Loucy (cell line): ENCODE results near the gene MAP6.

Experiments used
- H2AFZ ChIP-seq: fragments of 200-600 bp; sonication (generic); 2 replicates; pipeline ENCODE4 v1.6.0; 2016; ENCODE audit warnings: antibody characterized with exemption, mild to moderate bottlenecking, low read length, moderate library complexity
- H3F3A ChIP-seq: fragments of 200-600 bp; 2 replicates; pipeline ENCODE4 v1.6.0; 2016; ENCODE audit warnings: antibody characterized with exemption, low read depth, mild to moderate bottlenecking
- H3K27me3 ChIP-seq: fragments of 200-600 bp; sonication (generic); 2 replicates; pipeline ENCODE4 v1.6.1; 2014; ENCODE audit warnings: low read length, mild to moderate bottlenecking; ENCODE audit not compliant: insufficient read depth, poor library complexity, severe bottlenecking
- H3K36me3 ChIP-seq: fragments of 200-600 bp; sonication (generic); 2 replicates; pipeline ENCODE4 v1.6.1; 2016; ENCODE audit warnings: low read length; ENCODE audit not compliant: insufficient read depth
- H3K4me1 ChIP-seq: fragments of 200-600 bp; sonication (generic); 2 replicates; pipeline ENCODE4 v1.5.1; 2014; ENCODE audit warnings: low read length, mild to moderate bottlenecking; ENCODE audit not compliant: insufficient read depth, poor library complexity, severe bottlenecking
- H3K4me2 ChIP-seq: fragments of 200-600 bp; sonication (generic); 2 replicates; pipeline ENCODE4 v1.6.0; 2014; ENCODE audit warnings: antibody characterized with exemption, low read length, low read depth, mild to moderate bottlenecking; ENCODE audit not compliant: poor library complexity, severe bottlenecking
- H3K4me3 ChIP-seq: fragments of 200-600 bp; sonication (generic); 2 replicates; pipeline ENCODE4 v1.5.1; 2014; ENCODE audit warnings: low read length, mild to moderate bottlenecking, mixed read lengths; ENCODE audit not compliant: poor library complexity, severe bottlenecking
- H3K79me2 ChIP-seq: fragments of 200-600 bp; sonication (generic); 2 replicates; pipeline ENCODE4 v1.6.1; 2014; ENCODE audit warnings: low read length; ENCODE audit not compliant: insufficient read depth
- H3K9ac ChIP-seq: fragments of 200-600 bp; sonication (generic); 2 replicates; pipeline ENCODE4 v1.6.0; 2014; ENCODE audit warnings: mild to moderate bottlenecking, low read depth, low read length, moderate library complexity; ENCODE audit not compliant: poor library complexity, severe bottlenecking
- H3K9me2 ChIP-seq: fragments of 200-600 bp; sonication (generic); replicated peaks from 2 replicates; pipeline ENCODE4 v1.6.1; 2016; ENCODE audit warnings: low read depth, low read length, mixed read lengths
- H3K9me3 ChIP-seq: fragments of 200-600 bp; sonication (generic); 2 replicates; pipeline ENCODE4 v1.6.1; 2014; ENCODE audit warnings: mild to moderate bottlenecking, antibody characterized with exemption, low read length, low read depth; ENCODE audit not compliant: insufficient read depth
- H4K20me1 ChIP-seq: fragments of 200-600 bp; sonication (generic); 2 replicates; pipeline ENCODE4 v1.6.0; 2014; ENCODE audit warnings: antibody characterized with exemption, low read length, mild to moderate bottlenecking; ENCODE audit not compliant: insufficient read depth, poor library complexity, severe bottlenecking
- EZH2phosphoT487 ChIP-seq: fragments of 200-600 bp; IDR thresholded peaks from 2 replicates; pipeline ENCODE4 v1.6.1; 2018; ENCODE audit warnings: antibody characterized with exemption, mild to moderate bottlenecking, moderate library complexity, borderline replicate concordance
- TF ChIP-seq, protein P1 (sequence below): fragments of 200-600 bp; sonication (generic); conservative IDR thresholded peaks from 2 replicates; pipeline ENCODE4 v1.5.1; 2014; ENCODE audit warnings: mild to moderate bottlenecking, antibody characterized with exemption, low read length

The MAP6 gene

GRCh38 chr11:75664389-75664788, 4.4 kb downstream of the MAP6 start:
- H3K27me3 ChIP-seq, result no peaks in the 10 kb centered on the region
- no peak overlapping the region for H3K9ac ChIP-seq
- no peaks in the 10 kb centered on the region for H3K4me1 ChIP-seq
- H3K4me2 ChIP-seq, result no peak overlapping the region
- no peak overlapping the region for H2AFZ ChIP-seq
- no peaks in the 10 kb centered on the region for H3K79me2 ChIP-seq
- no peaks in the 10 kb centered on the region for H3K36me3 ChIP-seq
- no peaks in the 10 kb centered on the region for H3K9me3 ChIP-seq
- H3K9me2 ChIP-seq, result no peaks in the 10 kb centered on the region
- TF ChIP-seq, protein P1, sequence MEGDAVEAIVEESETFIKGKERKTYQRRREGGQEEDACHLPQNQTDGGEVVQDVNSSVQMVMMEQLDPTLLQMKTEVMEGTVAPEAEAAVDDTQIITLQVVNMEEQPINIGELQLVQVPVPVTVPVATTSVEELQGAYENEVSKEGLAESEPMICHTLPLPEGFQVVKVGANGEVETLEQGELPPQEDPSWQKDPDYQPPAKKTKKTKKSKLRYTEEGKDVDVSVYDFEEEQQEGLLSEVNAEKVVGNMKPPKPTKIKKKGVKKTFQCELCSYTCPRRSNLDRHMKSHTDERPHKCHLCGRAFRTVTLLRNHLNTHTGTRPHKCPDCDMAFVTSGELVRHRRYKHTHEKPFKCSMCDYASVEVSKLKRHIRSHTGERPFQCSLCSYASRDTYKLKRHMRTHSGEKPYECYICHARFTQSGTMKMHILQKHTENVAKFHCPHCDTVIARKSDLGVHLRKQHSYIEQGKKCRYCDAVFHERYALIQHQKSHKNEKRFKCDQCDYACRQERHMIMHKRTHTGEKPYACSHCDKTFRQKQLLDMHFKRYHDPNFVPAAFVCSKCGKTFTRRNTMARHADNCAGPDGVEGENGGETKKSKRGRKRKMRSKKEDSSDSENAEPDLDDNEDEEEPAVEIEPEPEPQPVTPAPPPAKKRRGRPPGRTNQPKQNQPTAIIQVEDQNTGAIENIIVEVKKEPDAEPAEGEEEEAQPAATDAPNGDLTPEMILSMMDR, result no peak
- TF ChIP-seq EZH2phosphoT487, result no peak
- no peaks in the 10 kb centered on the region for H3F3A ChIP-seq
- no peaks in the 10 kb centered on the region for H4K20me1 ChIP-seq
- no peak overlapping the region for H3K4me3 ChIP-seq

GRCh38 chr11:75663808-75664207, 5.0 kb downstream of the MAP6 start:
- Histone ChIP-seq H2AFZ (no peak overlapping the region), H3K9me2 (no peaks in the 10 kb centered on the region), H3K79me2 (no peaks in the 10 kb centered on the region), H3K4me1 (no peaks in the 10 kb centered on the region), H3K9ac (no peak overlapping the region), H3K36me3 (no peaks in the 10 kb centered on the region), H4K20me1 (no peaks in the 10 kb centered on the region), H3K4me3 (no peak overlapping the region), H3K9me3 (no peaks in the 10 kb centered on the region), H3K4me2 (no peak overlapping the region), H3F3A (no peaks in the 10 kb centered on the region), H3K27me3 (no peaks in the 10 kb centered on the region)
- TF ChIP-seq, protein P1, result no peak
- no peak for TF ChIP-seq EZH2phosphoT487

DNA sequence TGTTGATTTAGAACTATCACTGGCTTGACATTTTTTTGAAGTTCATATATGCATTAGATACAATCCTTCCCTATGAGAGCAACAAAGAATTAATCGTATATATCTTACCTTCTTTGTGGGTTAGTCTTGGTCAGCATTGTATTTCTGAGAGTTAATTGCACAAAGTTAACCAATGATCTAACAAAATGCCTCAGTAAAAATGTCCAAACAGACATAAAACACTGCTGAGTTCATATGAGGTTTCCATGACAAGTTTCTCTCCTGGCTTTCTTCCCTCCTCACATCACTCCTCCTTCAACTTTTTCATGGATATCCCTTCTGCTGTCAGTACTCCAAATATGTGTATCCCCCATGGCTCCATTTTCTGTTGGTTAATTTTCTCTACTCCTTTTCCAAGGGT, 9.0 kb downstream of the MAP6 start:
- Histone ChIP-seq H3K4me3 (no peak overlapping the region), H3K9me3 (no peaks in the 10 kb centered on the region), H3K9ac (no peak overlapping the region), H2AFZ (no peak overlapping the region), H3K27me3 (no peaks in the 10 kb centered on the region), H3F3A (no peaks in the 10 kb centered on the region), H3K9me2 (no peaks in the 10 kb centered on the region), H3K4me2 (no peak overlapping the region), H4K20me1 (no peaks in the 10 kb centered on the region), H3K36me3 (no peaks in the 10 kb centered on the region), H3K79me2 (no peaks in the 10 kb centered on the region), H3K4me1 (no peaks in the 10 kb centered on the region)
- TF ChIP-seq EZH2phosphoT487, result no peak
- TF ChIP-seq, protein P1, result no peak
